ENCODE results near the gene RIN1.
"Not testable (repeated sequence)": the region's sequence is repeated elsewhere in the genome, so short reads cannot be mapped to it uniquely, and the experiment has no call there.

The RIN1 gene

DNA sequence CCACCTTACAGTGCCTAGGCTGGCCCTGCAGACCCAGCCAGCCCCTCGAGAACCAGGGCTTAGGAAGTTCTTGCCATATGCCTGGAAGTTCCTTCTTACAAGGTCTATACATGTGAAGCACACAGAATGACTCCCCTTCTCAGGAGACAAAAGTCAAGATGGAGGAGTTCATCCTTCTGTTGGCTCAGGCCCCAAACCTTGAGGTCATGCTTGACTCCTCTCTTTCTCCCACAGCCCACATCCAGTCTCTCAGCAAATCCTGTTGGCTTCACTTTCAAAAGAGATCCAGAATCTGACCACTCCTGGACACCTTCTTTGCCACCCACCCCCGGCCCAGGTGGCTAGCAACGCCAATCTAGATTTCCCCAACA is 17.6 kb downstream of the RIN1 start:
- no peak for DNase-seq (ENCODE audit: low read depth)

GRCh38 chr11:66317723-66318599 is 18.3 kb downstream of the RIN1 start:
- DNase-seq (ENCODE audit: low read depth), result peak; percentile 77

- DNase-seq (ENCODE audit: low read depth), result no peak
Measured at GRCh38 chr11:66317322-66317722, 18.9 kb downstream of the RIN1 start.

GRCh38 chr11:66316849-66317251 is 19.4 kb downstream of the RIN1 start, which contains the start of gene CD248:
CD248 (minus strand) TSS chr11:66317044; CDS start chr11:66317027, 17 bp downstream.
- no peak for DNase-seq (ENCODE audit: low read depth)

DNA sequence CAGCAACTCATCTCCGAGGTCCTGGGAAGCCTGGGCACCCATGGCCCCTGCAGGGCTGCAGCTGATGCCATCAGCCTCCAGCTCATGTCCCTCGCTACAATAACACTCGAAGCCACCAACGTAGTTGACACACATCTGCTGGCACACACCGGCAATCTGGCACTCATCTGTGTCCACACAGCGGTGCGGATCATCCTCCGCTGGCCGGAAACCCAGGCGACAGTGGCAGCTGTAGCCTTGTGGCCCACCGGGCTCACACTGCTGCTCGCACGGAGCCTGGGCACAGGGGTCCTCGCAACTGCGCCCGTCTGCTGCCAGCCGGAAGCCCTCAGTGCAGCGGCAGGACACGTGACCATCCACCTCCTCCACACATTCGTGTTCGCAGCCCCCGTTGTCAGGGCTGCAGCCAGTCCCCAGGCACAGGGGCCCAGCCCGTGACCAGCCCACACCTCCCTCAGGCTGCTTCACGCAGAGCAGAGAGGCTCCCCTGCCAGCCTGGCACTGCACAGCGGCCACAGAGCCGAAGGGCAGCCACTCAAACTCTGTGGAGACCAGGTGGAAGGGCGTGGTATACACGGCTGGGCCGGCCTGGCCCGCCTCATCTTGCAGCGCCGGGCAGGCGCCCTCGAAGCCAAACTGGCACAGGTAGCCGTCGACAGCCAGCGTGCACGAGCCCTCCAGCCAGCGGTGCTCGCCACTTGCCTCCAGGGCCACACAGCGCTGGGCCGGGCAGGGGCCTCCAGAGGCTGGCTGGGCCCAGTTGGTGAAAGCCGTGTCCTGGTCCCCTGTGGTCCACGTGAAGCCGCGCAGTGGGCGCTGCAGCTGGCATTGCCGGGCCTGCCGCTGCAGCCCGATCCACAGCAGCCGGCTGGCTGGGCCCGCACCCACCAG is 20.1 kb downstream of the RIN1 start:
- no peak for DNase-seq (ENCODE audit: low read depth)

GRCh38 chr11:66315498-66315885 is 20.7 kb downstream of the RIN1 start:
- no peak for DNase-seq (ENCODE audit: low read depth)

DNA sequence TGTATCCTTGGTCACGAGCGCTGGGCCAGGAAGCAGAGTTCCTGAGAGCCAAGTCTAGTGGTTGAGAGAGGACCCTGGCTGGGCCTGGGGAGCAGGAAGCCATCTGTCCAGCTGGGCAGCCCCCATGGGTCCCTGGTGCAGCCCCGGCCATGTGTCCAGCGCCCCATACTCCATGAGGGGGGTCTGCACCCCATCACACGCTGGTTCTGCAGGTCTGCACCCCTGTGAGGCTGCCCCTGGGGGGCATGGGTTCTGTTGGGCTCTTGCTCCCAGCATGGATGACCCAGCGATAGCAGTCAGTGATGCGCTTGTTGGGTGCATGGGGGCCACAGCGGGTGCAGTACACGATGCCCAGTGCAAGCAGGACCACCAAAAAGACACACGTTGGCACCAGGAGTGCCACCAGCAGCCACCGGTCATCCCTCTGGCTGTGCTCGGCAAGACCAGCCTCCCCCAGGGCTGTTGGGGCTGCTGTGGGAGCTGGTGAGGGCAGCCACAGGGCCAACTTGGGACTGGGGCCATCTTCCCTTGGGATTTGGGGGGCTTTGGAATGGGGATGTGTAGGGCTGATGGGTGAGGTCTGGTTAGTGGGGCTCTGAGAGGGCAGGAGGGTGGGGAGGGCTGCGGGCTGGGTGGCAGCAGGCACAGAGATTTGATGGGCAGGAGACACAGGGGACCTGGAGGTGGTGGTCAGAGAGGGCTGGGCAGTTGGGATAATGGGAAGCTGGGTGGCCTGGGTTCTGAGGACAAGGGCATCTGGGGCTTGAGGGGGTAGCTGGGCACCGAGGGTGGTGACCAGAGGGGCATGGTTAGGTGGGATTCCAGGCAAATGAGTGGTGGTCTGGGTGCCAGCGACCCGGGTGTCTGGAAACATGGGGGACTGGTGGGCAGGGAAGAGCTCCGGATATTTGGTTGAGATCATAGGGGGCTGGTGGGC is 21.4 kb downstream of the RIN1 start:
- no peak for DNase-seq (ENCODE audit: low read depth)

- DNase-seq (ENCODE audit: low read depth), result no peak
Measured at GRCh38 chr11:66314186-66314501, 22.1 kb downstream of the RIN1 start.

DNA sequence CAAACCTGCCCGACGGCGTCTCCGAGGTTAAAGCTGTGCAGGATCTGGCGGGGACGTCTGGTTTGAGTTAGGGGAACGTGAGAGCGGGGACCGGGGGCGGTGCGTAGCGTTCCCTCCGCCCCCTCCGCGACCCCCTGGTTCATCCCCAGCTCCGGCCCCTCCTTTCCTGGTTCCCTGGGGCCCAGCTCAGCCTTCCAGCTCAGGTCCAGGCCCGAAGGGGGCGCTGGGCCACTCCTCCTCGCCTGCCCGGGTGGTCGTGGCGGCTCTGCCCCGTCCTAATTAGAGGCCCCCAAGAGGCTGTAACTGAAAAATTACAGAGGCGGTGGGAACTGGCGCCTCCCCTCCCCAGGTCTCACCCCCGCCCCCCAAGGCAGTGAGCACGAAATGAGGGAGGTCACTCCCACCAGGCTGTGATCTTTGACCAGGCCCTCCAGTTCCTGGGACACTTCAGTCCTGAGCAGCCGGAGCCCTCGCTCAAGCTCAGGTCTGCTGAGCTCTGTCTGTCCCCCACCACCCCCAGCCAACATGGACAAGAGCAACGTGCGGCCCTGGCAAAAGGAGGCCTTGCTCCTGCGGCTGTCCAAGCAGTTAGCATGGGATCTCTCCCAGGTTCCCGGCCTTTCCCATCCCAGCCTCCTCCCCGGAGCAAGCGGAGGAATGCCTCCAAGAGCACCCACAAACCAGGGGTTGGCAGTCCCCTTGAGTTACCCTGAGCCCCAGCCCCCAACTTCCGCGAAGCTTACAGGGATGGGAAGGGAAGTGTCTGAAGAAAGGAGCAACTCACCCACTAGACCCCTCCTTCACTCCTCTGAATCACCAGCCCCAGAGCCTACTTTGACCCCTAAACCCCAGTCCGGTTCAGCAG is 22.7 kb downstream of the RIN1 start:
- no peak for DNase-seq (ENCODE audit: low read depth)

GRCh38 chr11:66312549-66313320 is 23.5 kb downstream of the RIN1 start:
- peak; percentile 99 for DNase-seq (ENCODE audit: low read depth)

DNA sequence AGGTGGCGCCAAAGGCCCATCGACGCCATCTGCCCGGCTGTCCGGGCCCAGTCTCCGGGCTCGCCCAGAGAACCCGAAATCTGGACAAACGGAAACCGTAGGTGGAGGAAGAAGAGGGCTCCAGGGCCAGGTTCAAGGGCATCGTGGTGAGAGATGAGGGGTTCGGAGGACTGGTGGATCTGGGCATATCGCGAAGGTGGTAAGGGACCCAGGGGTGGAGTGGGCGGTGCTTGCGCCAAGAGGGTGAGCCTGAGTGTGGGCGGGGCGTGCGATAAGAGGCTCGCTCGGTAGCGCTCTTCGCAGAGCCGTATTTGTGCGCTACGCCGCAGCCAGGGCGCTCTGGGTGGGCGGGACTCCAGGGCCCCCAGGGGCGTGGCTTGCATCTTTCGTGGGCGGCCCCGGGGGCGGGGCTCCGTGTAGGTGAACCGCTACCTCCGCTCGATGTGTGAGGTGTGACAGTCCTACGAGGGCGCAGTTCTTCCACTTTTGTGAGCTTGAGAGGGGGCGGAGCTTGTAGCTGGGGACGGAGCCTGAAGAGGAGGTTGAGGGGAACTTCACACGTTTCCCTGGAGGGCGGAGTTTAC is 24.2 kb downstream of the RIN1 start:
- DNase-seq (ENCODE audit: low read depth), result peak; percentile 73

- DNase-seq (ENCODE audit: low read depth), result no peak
Measured at GRCh38 chr11:66311470-66311964, 24.7 kb downstream of the RIN1 start.

DNA sequence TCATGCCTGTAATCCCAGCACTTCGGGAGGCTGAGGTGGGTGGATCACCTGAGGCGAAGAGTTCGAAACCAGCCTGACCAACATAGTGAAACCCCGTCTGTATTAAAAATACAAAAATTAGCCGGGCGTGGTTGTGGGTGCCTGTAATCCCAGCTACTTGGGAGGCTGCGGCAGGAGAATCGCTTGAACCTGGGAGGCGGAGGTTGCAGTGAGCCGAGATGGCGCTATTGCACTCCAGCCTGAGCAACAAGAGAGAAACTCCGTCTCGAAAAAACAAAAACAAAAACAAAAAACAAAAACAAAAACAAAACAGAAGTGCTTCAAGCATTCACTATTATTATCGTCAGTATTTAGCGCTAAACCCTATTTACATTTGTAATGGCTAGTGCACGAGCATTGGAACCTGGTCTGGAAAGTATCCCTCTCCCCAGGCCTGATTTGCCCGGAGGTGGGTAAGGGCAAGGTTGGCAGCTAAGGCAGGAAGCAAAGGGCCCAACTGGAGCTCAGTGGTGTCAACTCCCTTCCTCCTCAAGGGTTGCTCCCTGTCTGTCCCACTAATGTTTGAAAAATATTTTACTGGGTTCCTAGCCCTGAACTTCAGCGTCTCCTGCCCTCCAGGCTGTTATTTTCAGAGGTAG is 25.3 kb downstream of the RIN1 start:
- DNase-seq (ENCODE audit: low read depth), result not testable (repeated sequence)

DNA sequence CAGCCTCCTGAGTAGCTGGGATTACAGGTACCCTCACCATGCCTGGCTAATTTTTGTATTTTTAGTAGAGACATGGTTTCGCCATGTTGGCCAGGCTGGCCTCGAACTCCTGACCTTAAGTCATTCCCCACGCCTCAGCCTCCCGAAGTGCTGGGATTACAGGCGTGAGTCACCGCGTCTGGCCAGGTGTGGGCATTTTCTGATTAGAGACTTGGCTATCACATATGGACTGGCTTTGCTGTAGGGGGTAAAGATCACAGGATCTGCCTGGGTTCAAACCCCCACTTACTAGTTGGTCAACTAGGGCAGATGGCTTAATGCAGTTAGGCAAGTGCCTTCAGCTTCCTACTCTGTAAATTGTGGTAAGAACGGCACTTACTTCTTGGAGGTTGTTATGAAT is 25.9 kb downstream of the RIN1 start:
- DNase-seq (ENCODE audit: low read depth), result no peak

DNA sequence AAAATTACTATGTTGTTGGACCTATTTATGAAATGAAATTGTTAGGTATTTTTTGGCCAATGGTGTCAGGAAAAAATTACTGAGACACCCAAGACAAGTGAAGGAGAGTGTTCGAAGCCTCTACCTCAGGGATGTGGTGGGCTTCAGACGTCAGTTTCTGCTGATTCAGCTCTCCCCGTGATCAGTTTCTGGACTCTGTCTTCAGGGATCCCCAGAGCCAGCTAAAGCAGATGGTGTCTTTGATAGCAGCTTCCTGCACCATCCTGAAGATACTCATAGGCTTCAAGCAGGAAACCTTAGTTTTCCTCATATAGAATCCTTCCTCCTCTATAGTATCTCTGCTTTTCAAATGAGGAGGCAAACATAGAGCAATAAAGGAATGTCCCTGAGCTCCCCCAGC is 26.8 kb downstream of the RIN1 start:
- no peak for DNase-seq (ENCODE audit: low read depth)

DNA sequence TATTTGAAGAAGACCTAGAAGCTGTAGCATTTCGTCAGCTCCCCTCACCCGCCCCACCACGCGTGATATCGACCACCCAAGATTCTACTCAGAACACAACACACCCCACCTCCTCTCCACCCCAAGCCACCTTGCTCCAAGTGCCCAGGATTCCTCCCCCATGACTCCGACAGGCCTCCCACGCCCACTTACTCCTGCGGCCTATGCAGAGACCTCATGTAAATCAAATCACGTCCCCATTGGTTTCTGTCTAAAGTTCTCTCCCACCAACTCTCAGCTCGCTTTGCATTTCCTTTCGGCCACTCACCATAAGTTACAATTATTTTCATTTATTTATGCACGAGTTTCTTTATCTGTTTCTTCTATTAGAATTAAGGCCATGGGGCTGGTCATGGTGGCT is 33.6 kb downstream of the RIN1 start:
- DNase-seq (ENCODE audit: low read depth), result no peak

DNA sequence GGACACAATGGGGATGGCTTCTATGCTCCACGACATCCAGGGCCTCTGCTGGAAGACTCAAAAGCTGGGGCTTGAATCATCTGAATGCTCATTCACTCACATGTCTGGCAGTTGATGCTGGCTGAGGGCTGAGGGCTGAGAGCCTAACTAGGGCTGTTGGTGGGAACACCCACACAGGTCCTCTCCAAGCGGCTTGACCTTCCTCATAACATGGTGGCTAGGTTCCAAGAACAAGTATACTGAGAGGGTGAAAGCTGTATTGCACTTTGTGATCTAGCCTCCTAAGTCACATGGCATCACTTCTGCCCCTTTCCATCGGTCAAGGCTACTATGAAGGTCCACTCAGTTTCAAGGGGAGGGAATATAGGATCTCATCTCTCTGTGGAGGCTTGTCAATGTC is 37.0 kb downstream of the RIN1 start:
- no peak for DNase-seq (ENCODE audit: low read depth)

- no peak for DNase-seq (ENCODE audit: low read depth)
Measured at GRCh38 chr11:66297610-66298009, 38.6 kb downstream of the RIN1 start.
